Hepatocyte (in vitro differentiated cells): Measurements from ENCODE around the gene ZNF584. TPM values are rescaled to one million over a fixed set of nuclear protein-coding genes. Genes with fewer than 3 reads are reported as not detected.
A peak's percentile ranks its signal among the peaks of the same experiment; 100 is the strongest.

Source experiments
- DNase-seq: peaks from one replicate; pipeline ENCODE4 v3.0.0-alpha.2; 2016; ENCODE audit warnings: low spot score
- H2AFZ ChIP-seq: fragments of 200-600 bp; sonication (generic); 2 replicates; pipeline ENCODE4 v1.6.0; 2016; ENCODE audit warnings: antibody characterized with exemption, mild to moderate bottlenecking
- H3K27ac ChIP-seq: fragments of 200-600 bp; sonication (generic); 2 replicates; pipeline ENCODE4 v1.5.1; 2016; ENCODE audit warnings: mild to moderate bottlenecking
- H3K27me3 ChIP-seq: fragments of 200-600 bp; sonication (generic); 2 replicates; pipeline ENCODE4 v1.6.1; 2016
- H3K36me3 ChIP-seq: fragments of 200-600 bp; sonication (generic); replicated peaks from 2 replicates; pipeline ENCODE4 v1.5.1; 2016; ENCODE audit warnings: low read depth; ENCODE audit not compliant: insufficient read depth
- H3K4me1 ChIP-seq: fragments of 200-600 bp; sonication (generic); 2 replicates; pipeline ENCODE4 v1.5.1; 2016; ENCODE audit warnings: mild to moderate bottlenecking, moderate library complexity; ENCODE audit not compliant: insufficient read depth
- H3K4me2 ChIP-seq: fragments of 200-600 bp; sonication (generic); 2 replicates; pipeline ENCODE4 v1.6.0; 2016
- H3K4me3 ChIP-seq: fragments of 200-600 bp; sonication (generic); 2 replicates; pipeline ENCODE4 v1.5.1; 2016; ENCODE audit warnings: mild to moderate bottlenecking
- H3K79me2 ChIP-seq: fragments of 200-600 bp; sonication (generic); 2 replicates; pipeline ENCODE4 v1.6.0; 2017; ENCODE audit warnings: mild to moderate bottlenecking
- H3K9me2 ChIP-seq: fragments of 200-600 bp; sonication (generic); replicated peaks from 2 replicates; pipeline ENCODE4 v1.6.0; 2017; ENCODE audit warnings: mild to moderate bottlenecking; ENCODE audit not compliant: insufficient read depth
- H3K9me3 ChIP-seq: fragments of 200-600 bp; sonication (generic); 2 replicates; pipeline ENCODE4 v1.5.1; 2016; ENCODE audit warnings: low read depth, mild to moderate bottlenecking
- H4K20me1 ChIP-seq: fragments of 200-600 bp; sonication (generic); 2 replicates; pipeline ENCODE4 v1.6.0; 2016; ENCODE audit warnings: mild to moderate bottlenecking; ENCODE audit not compliant: insufficient read depth, poor library complexity, severe bottlenecking
- CTCF ChIP-seq: fragments of 200-600 bp; sonication (generic); IDR thresholded peaks from 2 replicates; pipeline ENCODE4 v1.5.1; 2016; ENCODE audit warnings: antibody characterized with exemption, mild to moderate bottlenecking; ENCODE audit not compliant: poor library complexity
- EZH2 ChIP-seq: fragments of 200-600 bp; sonication (generic); IDR thresholded peaks from 2 replicates; pipeline ENCODE4 v1.6.1; 2016; ENCODE audit warnings: antibody characterized with exemption, mild to moderate bottlenecking, borderline replicate concordance
- EZH2phosphoT487 ChIP-seq: fragments of 200-600 bp; sonication (generic); IDR thresholded peaks from one replicate; pipeline ENCODE4 v1.6.1; 2018; ENCODE audit warnings: antibody characterized with exemption, mild to moderate bottlenecking, low read depth, moderate library complexity; ENCODE audit not compliant: unreplicated experiment, severe bottlenecking
- WGBS: methylation state at CpG from one replicate; pipeline ENCODE4 v1.1.6; 2016; ENCODE audit warnings: low lambda C conversion rate; ENCODE audit errors: missing lambda C conversion rate; 5-methylcytosine and 5-hydroxymethylcytosine counted together
- polyA plus RNA-seq: library from polyadenylated mRNA; unstranded; fragments of >200 nt; fragmentation: Nextera tagmentation; extraction: Ambion mirVana; gene quantifications from 2 replicates; pipeline ENCODE4 v1.2.1, GENCODE V29; 2016
- total RNA-seq: library from RNA; depleted of rRNA; stranded (reverse); fragments of >200 nt; gene quantifications from 2 replicates; pipeline ENCODE4 v1.2.3, GENCODE V29; 2014

The ZNF584 gene
- total and polyA plus RNA-seq, 2 experiments from 2014 or later = 5.5 to 7.9 TPM

GRCh38 chr19:58398545-58398944 lies 9.9 kb upstream of the ZNF584 start:
- Histone ChIP-seq H3K27me3 (peaks cover 8% of the 10 kb centered on the region), H3K4me2 (no peak overlapping the region), H3K79me2 (peaks cover 13% of the 10 kb centered on the region), H3K36me3 (no peaks in the 10 kb centered on the region), H3K4me1 (peaks cover 14% of the 10 kb centered on the region), H2AFZ (no peak overlapping the region), H3K9me3 (no peaks in the 10 kb centered on the region), H3K4me3 (no peak overlapping the region), H3K9me2 (no peaks in the 10 kb centered on the region), H3K27ac (no peak overlapping the region), H4K20me1 (no peaks in the 10 kb centered on the region)
- TF ChIP-seq EZH2 (no peak), EZH2phosphoT487 (no peak), CTCF (no peak)
- no peak for DNase-seq
- whole genome bisulfite sequencing = 98% methylated on average over 6 of the region's 6 CpGs

- Histone ChIP-seq H3K9me2 (no peaks in the 10 kb centered on the region), H3K4me2 (no peak overlapping the region), H3K27ac (no peak overlapping the region), H2AFZ (no peak overlapping the region), H4K20me1 (no peaks in the 10 kb centered on the region), H3K9me3 (no peaks in the 10 kb centered on the region), H3K4me3 (no peak overlapping the region), H3K4me1 (peaks cover 14% of the 10 kb centered on the region), H3K79me2 (peaks cover 13% of the 10 kb centered on the region), H3K36me3 (no peaks in the 10 kb centered on the region), H3K27me3 (peaks cover 8% of the 10 kb centered on the region)
- WGBS = 100% methylated on average over 1 of the region's 3 CpGs
- TF ChIP-seq EZH2phosphoT487 (no peak), CTCF (no peak), EZH2 (no peak)
- no peak for DNase-seq
Measured at GRCh38 chr19:58399903-58400302, 8.5 kb upstream of the ZNF584 start.

- H3K27ac ChIP-seq = no peak overlapping the region
- H3K4me1 ChIP-seq = peaks cover 14% of the 10 kb centered on the region
- H3K4me2 ChIP-seq = peak overlapping the region; percentile 81
- peaks cover 8% of the 10 kb centered on the region for H3K27me3 ChIP-seq
- H2AFZ ChIP-seq = peak overlapping the region; percentile 27
- no peaks in the 10 kb centered on the region for H3K9me2 ChIP-seq
- H3K4me3 ChIP-seq = no peak overlapping the region
- no peaks in the 10 kb centered on the region for H3K9me3 ChIP-seq
- no peak for DNase-seq
- no peak for TF ChIP-seq CTCF
- TF ChIP-seq EZH2phosphoT487 = no peak
- TF ChIP-seq EZH2 = no peak
- H3K79me2 ChIP-seq = peaks cover 13% of the 10 kb centered on the region
- 85% methylated on average over 18 of the region's 18 CpGs for WGBS
- H3K36me3 ChIP-seq = no peaks in the 10 kb centered on the region
- H4K20me1 ChIP-seq = no peaks in the 10 kb centered on the region
Measured at GRCh38 chr19:58400316-58400915, 8.0 kb upstream of the ZNF584 start.
